Germinal center (tissue), 1 donor: ENCODE measurements around the gene MINK1.

ENCODE experiments used
- DNase-seq: peaks from one replicate; pipeline ENCODE4 v3.0.0; 2012; ENCODE audit warnings: mixed read lengths, low spot score

MINK1 gene

DNA sequence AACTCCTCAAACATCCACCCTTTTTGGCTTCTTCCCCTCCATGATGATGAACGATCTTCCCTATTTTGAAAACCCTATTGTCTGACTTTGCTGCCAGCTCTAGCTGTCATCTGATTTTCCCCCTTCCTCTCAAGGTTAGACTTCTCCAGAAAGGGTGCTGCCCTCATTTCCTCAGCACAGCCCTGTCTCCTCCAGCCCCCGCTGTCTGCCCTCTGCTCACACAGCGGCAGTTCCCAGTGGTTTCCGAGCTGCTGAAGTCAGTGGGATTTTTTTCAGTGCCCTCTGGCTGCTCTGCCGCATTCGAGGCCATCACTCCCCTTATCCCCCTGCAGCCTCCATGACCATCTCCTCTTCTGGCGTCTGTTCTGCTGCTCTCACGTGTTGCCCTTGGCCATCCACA lies 39.6 kb downstream of the MINK1 start:
- no peak for DNase-seq

GRCh38 chr17:4877089-4877488 lies 43.9 kb downstream of the MINK1 start:
- no peak for DNase-seq

GRCh38 chr17:4879601-4880000 lies 46.5 kb downstream of the MINK1 start:
- no peak for DNase-seq

DNA sequence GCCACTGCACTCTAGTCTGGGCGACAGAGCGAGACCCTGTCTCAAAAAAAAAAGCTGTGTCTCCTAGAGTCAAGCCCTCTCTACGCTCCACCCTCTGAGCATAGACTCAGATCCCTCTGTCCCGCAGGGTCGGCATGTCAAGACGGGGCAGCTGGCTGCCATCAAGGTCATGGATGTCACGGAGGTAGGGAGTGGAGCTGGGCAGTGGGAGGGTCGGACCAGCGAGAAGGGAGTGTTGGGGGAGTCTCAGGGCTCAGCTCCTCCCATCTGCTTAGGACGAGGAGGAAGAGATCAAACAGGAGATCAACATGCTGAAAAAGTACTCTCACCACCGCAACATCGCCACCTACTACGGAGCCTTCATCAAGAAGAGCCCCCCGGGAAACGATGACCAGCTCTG lies 47.7 kb downstream of the MINK1 start:
- DNase-seq = no peak

DNA sequence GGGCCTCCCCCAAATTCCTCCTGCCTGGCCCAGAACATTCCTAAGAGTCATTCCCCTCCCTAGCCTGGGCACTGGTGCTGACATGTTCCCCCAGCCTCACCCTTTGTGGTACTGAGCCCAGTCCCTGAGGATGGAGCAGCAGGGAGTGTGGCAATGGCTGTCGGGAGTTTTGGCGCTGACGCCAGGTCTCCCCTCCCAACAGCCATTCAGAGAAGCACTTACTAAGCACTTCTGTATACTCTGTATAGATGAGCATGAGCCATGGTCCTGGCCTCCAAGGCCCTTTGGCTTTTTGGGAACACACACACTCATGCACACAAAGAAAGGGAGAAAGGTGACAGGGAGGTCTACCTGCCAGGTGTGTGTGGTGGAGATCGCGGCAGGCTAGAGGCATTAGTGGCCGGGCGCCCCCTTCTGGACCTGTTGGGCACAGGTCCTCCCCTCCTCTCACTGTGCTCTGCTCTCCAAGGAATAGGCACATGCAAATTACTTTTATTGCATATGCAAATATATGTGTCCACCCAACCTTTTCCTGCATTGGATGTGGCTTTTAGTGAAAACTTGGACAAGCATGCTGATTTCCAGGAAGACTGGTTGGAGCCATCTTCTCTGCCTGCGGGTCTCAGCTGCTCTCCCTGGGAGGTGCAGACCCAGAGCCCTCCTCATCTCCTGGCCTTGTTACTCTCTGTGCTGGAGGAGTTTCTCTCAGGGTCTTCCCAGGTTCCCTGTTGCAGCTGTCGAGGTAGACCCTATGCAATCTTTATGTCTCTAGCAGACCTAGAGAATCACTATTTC lies 48.8 kb downstream of the MINK1 start:
- peak; percentile 68 for DNase-seq

DNA sequence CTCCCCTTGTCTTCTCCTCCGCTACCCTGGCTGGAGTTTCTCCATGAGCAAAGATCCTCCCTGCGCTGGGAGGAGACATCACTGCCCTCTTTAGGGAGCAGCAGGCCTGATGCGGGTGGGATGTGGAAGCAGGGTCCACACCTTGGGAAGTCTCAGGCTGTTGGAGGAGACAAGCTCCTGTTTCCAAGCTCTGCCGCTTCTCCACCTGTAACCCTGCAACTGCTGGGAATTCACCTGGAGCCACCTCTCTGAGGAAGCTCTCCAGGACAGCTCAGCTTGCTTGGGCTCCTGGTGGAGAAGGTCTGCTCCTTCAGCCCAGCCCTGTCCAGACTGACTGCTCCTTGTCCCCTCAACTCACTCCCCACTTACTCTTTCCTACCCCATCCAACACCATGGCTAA lies 51.3 kb downstream of the MINK1 start:
- no peak for DNase-seq

DNA sequence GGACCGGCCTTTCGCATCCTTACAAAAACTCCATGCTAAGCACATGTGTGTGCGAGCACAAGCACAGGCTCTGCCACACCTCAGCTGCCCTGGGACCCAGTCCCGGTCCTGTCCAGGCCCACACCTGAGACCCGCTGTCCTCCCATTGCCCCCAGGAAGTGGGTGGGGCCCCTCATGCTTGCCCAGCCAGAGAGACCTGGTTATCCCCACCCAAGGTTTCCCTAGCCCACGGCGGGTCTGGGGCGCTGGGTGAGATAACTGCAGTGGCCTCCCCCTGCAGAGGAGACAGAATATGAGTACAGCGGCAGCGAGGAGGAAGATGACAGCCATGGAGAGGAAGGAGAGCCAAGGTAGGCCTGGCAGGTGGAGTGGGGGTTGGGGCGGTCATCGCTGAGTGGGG lies 53.7 kb downstream of the MINK1 start:
- DNase-seq = no peak

- DNase-seq = no peak
Measured at GRCh38 chr17:4887581-4887980, 54.4 kb downstream of the MINK1 start.

DNA sequence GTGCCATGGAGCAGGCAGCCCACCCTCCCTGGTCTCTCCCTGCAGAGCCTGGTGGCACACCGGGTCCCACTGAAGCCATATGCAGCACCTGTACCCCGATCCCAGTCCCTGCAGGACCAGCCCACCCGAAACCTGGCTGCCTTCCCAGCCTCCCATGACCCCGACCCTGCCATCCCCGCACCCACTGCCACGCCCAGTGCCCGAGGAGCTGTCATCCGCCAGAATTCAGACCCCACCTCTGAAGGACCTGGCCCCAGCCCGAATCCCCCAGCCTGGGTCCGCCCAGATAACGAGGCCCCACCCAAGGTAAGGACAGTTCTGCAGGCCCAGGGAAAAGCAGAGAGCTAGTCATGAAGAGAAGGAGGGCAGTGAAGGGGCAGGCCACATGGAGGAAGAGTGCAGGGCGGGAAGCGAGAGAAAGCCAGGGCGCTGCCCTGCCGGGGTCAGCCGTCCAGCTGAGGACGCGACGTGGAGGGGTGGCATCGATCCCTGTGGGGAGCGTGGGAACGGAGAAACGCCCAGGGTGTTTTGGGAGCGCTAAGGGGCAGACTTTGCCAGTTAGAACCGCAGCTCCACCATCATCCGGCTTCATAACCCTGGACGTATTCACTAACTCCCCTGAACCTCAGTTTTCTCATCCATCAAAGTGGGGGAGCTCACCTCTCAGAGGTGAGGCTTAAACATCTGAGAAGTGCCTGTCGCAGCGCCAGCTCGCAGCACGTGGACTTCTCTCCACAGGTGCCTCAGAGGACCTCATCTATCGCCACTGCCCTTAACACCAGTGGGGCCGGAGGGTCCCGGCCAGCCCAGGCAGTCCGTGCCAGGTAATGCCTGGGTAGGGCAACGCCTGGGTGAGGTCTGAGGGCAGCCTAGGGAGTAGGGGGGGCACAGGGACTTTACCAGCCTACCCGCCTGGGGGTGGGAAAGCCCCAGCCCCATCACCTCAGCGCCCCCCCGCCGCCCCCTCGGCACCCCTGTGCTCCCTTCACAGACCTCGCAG lies 58.6 kb downstream of the MINK1 start:
- no peak for DNase-seq

GRCh38 chr17:4892499-4893221 lies 59.5 kb downstream of the MINK1 start:
- no peak for DNase-seq

GRCh38 chr17:4893272-4893671 lies 60.1 kb downstream of the MINK1 start:
- no peak for DNase-seq

- no peak for DNase-seq
Measured at GRCh38 chr17:4893721-4894560, 60.8 kb downstream of the MINK1 start.

DNA sequence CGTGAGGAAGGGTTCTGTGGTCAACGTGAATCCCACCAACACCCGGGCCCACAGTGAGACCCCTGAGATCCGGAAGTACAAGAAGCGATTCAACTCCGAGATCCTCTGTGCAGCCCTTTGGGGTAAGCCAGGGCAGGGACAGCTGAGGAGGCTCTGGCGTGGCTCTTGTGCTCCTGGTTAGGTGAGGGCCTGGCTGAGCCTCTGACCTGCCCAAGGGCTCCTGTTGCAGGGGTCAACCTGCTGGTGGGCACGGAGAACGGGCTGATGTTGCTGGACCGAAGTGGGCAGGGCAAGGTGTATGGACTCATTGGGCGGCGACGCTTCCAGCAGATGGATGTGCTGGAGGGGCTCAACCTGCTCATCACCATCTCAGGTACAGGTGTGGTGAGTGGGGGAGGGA lies 62.0 kb downstream of the MINK1 start:
- no peak for DNase-seq

DNA sequence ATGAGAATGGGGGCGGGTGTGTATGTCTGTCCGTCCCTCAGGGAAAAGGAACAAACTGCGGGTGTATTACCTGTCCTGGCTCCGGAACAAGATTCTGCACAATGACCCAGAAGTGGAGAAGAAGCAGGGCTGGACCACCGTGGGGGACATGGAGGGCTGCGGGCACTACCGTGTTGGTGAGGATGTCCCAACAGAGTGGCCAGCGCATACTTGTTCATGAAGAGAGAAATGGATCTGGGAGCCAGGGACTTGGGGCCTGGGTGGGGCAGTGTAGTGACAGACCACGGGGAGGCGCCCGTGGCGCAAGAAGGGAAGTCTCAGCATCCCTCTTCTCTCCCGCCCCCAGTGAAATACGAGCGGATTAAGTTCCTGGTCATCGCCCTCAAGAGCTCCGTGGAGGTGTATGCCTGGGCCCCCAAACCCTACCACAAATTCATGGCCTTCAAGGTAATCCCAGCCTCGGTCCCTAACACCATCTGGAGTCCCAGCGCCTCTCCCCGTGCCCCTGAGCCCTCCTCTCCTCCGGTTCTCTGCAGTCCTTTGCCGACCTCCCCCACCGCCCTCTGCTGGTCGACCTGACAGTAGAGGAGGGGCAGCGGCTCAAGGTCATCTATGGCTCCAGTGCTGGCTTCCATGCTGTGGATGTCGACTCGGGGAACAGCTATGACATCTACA lies 62.7 kb downstream of the MINK1 start:
- no peak for DNase-seq

DNA sequence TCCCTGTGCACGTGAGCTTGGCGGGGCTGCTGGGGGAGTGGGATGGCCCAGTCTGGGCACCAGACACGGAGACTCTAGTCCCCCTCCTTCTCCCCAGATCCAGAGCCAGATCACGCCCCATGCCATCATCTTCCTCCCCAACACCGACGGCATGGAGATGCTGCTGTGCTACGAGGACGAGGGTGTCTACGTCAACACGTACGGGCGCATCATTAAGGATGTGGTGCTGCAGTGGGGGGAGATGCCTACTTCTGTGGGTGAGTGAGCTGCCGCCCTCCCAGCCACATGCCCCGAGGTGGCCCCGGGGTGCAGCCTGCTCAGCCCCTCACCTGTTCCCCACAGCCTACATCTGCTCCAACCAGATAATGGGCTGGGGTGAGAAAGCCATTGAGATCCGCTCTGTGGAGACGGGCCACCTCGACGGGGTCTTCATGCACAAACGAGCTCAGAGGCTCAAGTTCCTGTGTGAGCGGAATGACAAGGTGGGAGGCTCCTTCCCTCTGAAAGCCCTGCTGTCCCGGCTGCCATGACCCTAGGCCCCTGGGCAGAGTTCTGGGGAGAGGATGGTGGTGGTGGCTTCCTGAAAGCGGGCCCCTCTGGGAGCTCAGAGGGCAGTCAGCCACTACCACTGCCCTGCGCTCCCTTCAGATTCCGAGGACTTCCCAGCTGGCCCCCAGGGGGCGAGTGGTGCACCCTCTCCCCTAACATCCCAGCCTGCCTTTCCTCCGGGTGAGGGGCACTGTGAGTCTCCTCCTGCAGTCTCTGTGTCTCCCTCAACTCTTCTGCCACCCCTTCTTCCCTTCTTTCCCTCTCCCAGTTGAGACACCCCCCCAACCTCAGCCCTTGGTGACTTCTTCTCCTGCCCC lies 63.4 kb downstream of the MINK1 start:
- DNase-seq = no peak

DNA sequence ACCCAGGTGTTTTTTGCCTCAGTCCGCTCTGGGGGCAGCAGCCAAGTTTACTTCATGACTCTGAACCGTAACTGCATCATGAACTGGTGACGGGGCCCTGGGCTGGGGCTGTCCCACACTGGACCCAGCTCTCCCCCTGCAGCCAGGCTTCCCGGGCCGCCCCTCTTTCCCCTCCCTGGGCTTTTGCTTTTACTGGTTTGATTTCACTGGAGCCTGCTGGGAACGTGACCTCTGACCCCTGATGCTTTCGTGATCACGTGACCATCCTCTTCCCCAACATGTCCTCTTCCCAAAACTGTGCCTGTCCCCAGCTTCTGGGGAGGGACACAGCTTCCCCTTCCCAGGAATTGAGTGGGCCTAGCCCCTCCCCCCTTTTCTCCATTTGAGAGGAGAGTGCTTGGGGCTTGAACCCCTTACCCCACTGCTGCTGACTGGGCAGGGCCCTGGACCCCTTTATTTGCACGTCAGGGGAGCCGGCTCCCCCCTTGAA lies 64.1 kb downstream of the MINK1 start:
- no peak for DNase-seq

- no peak for DNase-seq
Measured at GRCh38 chr17:4897785-4898184, 64.6 kb downstream of the MINK1 start.

- no peak for DNase-seq
Measured at GRCh38 chr17:4898351-4898750, 65.2 kb downstream of the MINK1 start.

- DNase-seq = no peak
Measured at GRCh38 chr17:4898927-4899326, 65.8 kb downstream of the MINK1 start.
